ENCODE results near the gene ENOSF1. TPM values are rescaled to one million over a fixed set of nuclear protein-coding genes. Genes with fewer than 3 reads are reported as not detected.

Gene ENOSF1
- total and polyA plus RNA-seq, 10 of the 15 experiments (the other 5 are each of a cell fraction or from before 2014, with no cell fraction given), result 12.5 to 43.3 (median 29.5) TPM

- Histone ChIP-seq H3K9me3 (replicated peaks; ENCODE audit: control insufficient read depth, insufficient read depth, low read length) (no peaks in the 10 kb centered on the region), H3K4me2 (ENCODE audit: control insufficient read depth, insufficient read depth) (no peak overlapping the region), H2AFZ (ENCODE audit: control insufficient read depth, low read depth, low read length) (no peak overlapping the region), H3K79me2 (ENCODE audit: control insufficient read depth, insufficient read depth, low read length) (no peaks in the 10 kb centered on the region), H4K20me1 (ENCODE audit: control insufficient read depth, insufficient read depth) (no peaks in the 10 kb centered on the region), H3K4me1 (ENCODE audit: control insufficient read depth, insufficient read depth, low read length) (no peaks in the 10 kb centered on the region), H3K9ac (ENCODE audit: control insufficient read depth, insufficient read depth, low read length) (no peak overlapping the region), H3K27ac (ENCODE audit: control insufficient read depth, insufficient read depth) (no peak overlapping the region), H3K27me3 (replicated peaks in 1 of 2; ENCODE audit: control insufficient read depth in 2 of 2, insufficient read depth in 2 of 2, low read length in 1 of 2) (no peaks in the 10 kb centered on the region), H3K36me3 (ENCODE audit: control insufficient read depth in 2 of 2, insufficient read depth in 2 of 2, low read length in 1 of 2) (peaks cover 0 to 2% of the 10 kb centered on the region in 2 experiments; a peak in 1 of 4 replicates), H3K4me3 (no peak overlapping the region)
- in situ Hi-C loops (cut with MboI), result loop anchor here (25.0 kb wide), 1 partner anchor 230 kb away; no protein-coding TSS in a partner anchor
- BruUV-seq (replicated peaks), result no TSS peak
- ChIA-PET CTCF (interaction anchor here (0.9 to 2.2 kb wide), 4 partner anchors 10 to 107 kb away, joined by 4 to 9 read pairs (median 7); no protein-coding TSS in a partner anchor), POLR2A (interaction anchor here (0.7 kb wide), 1 partner anchor 502 kb away, joined by 3 read pairs; no protein-coding TSS in a partner anchor), SMC1A (ENCODE audit: uncharacterized antibody, unreplicated experiment) (interaction anchor here (0.6 to 1.5 kb wide), 4 partner anchors 10 to 109 kb away, joined by 3 to 10 read pairs (median 4); no protein-coding TSS in a partner anchor), RAD21 (ENCODE audit: unreplicated experiment) (interaction anchor here (1.2 to 1.4 kb wide), 2 partner anchors 8 to 108 kb away, joined by 3 to 5 read pairs; no protein-coding TSS in a partner anchor)
- WGBS (ENCODE audit: insufficient coverage, insufficient replicate concordance, low lambda C conversion rate, missing lambda C conversion rate), result 96% methylated on average over 3 of the region's 3 CpGs
- ATAC-seq (no peak), FAIRE-seq (no peak), DNase-seq (ENCODE audit: low read depth, low spot score) (no peak)
- intact Hi-C loops (cut with micrococcal nuclease; ENCODE audit: unreplicated experiment), result no loop called here
- TF ChIP-seq POLR2A (IDR thresholded peaks at IDR 0.05; ENCODE audit: low read depth, low read length), result no peak
- TF ChIP-seq POLR2AphosphoS5 (IDR thresholded peaks at IDR 0.05; ENCODE audit: low read length), result no peak
- TF ChIP-seq RELA (IDR thresholded peaks at IDR 0.05; ENCODE audit: borderline replicate concordance, partially characterized antibody), result no peak
- TF ChIP-seq ELK1 (IDR thresholded peaks at IDR 0.05; ENCODE audit: low read depth, low read length), result no peak
- no peak for TF ChIP-seq ZNF207 (IDR thresholded peaks at IDR 0.05; ENCODE audit: borderline replicate concordance)
- TF ChIP-seq ZNF384 (IDR thresholded peaks at IDR 0.05; ENCODE audit: borderline replicate concordance, low read depth, low read length), result no peak
- TF ChIP-seq ZNF592 (IDR thresholded peaks at IDR 0.05), result no peak
- no peak for TF ChIP-seq EED (IDR thresholded peaks at IDR 0.05; ENCODE audit: low read depth)
- TF ChIP-seq ETV6 (conservative IDR thresholded peaks at IDR 0.05 in 1 of 2, IDR thresholded peaks at IDR 0.05 in 1 of 2; ENCODE audit: borderline replicate concordance in 1 of 2, low read depth in 1 of 2), result no peak
- TF ChIP-seq FOXK2 (IDR thresholded peaks at IDR 0.05), result no peak
- no peak for TF ChIP-seq MTA3 (IDR thresholded peaks at IDR 0.05; ENCODE audit: borderline replicate concordance, low read length)
- no peak for TF ChIP-seq HDAC2 (IDR thresholded peaks at IDR 0.05)
- no peak for TF ChIP-seq KDM1A (IDR thresholded peaks at IDR 0.05; ENCODE audit: borderline replicate concordance)
- TF ChIP-seq TBL1XR1 (IDR thresholded peaks at IDR 0.05; ENCODE audit: low read depth, low read length), result no peak
- TF ChIP-seq, protein P1, sequence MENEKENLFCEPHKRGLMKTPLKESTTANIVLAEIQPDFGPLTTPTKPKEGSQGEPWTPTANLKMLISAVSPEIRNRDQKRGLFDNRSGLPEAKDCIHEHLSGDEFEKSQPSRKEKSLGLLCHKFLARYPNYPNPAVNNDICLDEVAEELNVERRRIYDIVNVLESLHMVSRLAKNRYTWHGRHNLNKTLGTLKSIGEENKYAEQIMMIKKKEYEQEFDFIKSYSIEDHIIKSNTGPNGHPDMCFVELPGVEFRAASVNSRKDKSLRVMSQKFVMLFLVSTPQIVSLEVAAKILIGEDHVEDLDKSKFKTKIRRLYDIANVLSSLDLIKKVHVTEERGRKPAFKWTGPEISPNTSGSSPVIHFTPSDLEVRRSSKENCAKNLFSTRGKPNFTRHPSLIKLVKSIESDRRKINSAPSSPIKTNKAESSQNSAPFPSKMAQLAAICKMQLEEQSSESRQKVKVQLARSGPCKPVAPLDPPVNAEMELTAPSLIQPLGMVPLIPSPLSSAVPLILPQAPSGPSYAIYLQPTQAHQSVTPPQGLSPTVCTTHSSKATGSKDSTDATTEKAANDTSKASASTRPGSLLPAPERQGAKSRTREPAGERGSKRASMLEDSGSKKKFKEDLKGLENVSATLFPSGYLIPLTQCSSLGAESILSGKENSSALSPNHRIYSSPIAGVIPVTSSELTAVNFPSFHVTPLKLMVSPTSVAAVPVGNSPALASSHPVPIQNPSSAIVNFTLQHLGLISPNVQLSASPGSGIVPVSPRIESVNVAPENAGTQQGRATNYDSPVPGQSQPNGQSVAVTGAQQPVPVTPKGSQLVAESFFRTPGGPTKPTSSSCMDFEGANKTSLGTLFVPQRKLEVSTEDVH (IDR thresholded peaks at IDR 0.05; ENCODE audit: low read depth, partially characterized antibody), result no peak
- TF ChIP-seq SUZ12 (IDR thresholded peaks at IDR 0.05; ENCODE audit: unreplicated experiment), result no peak
These were observed 19.9 kb upstream of the ENOSF1 start for GRCh38 chr18:732371-732770.

All from GM12878 (cell line).